ENCODE data around the gene ABCC4.

Gene ABCC4

GRCh38 chr13:95255072-95255732 lies 46.0 kb downstream of the ABCC4 start:
- no peak for DNase-seq

- no peak for DNase-seq
Measured at GRCh38 chr13:95254339-95254738, 46.9 kb downstream of the ABCC4 start.

GRCh38 chr13:95253033-95253432 lies 48.2 kb downstream of the ABCC4 start:
- DNase-seq: no peak

GRCh38 chr13:95251641-95252040 lies 49.6 kb downstream of the ABCC4 start:
- DNase-seq: no peak

DNA sequence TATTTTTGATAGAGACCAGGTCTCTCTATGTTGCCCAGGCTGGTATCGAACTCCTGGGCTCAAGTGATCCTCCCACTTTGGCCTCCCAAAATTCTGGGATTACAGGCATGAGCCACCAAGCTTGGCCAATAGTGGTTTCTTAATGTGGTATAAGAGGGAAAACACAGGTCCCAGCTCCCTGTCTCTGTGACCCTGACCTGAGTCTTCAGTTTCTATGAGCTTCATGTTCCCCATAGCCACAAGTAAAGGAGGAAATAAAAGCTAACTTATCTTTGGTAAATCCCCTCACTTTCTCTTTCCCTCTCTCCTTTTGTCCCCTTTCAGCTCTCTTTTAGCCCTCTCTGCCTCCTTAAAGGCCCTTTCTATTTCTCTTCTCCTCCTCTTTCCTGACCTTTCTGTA lies 50.3 kb downstream of the ABCC4 start:
- no peak for DNase-seq

DNA sequence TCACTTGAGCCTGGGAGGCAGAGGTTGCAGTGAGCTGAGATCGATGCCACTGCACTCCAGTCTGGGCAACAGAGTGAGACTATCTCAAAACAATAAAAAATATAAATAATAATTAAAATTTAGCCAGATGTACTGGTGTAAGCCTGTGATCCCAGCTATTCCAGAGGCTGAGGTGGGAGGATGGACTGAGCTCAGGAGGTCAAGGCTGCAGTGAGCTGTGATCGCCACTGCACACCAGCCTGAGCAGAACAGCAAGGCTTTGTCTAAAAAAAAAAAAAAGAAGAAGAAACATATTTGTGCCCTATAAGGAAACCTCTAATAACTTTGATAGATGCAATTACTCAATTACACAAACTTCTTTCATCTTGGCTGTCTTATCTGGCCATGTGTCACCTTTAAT lies 52.3 kb downstream of the ABCC4 start:
- no peak for DNase-seq

- DNase-seq: no peak
Measured at GRCh38 chr13:95247852-95248251, 53.4 kb downstream of the ABCC4 start.

DNA sequence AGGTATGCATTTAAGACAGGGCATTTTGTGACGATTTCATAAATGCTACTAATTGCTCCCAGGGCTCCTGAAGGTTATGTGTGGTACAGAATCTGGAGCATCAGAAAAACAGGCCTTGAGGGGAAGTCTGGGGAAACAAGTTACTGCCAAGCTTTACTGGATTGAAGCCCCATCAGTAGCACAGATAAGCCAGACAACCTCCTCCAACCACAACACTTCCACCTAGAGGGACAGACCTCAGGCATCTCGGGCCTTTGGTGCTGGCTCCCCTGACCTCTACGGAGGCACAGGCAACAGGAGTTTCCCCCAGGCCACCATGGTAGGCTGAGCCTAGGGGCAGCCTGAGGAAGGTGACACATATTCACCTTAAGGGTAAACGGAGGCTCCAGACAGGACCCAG lies 54.1 kb downstream of the ABCC4 start:
- DNase-seq: no peak

DNA sequence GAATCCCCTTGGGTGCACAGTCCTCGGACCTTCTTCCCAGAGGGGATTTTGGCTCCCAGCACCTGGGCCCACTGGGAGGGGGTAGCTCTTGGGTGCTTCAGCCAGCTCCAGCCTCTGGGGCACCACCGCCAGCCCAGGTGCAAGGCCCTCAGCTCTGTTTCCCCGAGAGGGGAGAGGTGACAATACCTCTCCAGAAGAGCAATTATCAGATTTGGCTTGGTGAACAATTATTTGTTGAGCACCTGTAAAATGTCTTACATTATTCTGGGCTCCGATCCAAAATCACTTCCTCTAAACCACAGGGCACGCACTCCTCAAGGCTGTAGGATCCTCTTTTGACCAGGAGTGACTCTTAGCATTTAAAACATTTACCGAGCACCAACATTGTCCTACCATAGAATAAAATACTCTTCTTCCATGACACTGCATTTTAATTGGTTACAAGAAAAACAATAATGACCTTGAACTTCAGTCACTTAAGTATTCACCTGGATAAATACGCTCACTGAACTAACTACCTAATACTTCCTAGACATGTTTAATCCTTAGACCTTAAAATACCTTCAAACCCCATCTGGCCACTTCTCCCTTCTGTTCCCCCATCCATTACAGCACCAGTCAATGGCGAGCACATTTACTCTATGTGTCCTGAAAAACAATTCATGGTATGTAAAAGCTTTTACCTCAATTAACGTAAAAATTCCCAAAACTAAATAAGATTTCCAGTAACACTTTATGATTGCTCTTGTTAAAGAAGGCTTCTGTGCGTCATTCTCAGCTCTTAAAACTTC lies 54.8 kb downstream of the ABCC4 start:
- peak; percentile 47 for DNase-seq

DNA sequence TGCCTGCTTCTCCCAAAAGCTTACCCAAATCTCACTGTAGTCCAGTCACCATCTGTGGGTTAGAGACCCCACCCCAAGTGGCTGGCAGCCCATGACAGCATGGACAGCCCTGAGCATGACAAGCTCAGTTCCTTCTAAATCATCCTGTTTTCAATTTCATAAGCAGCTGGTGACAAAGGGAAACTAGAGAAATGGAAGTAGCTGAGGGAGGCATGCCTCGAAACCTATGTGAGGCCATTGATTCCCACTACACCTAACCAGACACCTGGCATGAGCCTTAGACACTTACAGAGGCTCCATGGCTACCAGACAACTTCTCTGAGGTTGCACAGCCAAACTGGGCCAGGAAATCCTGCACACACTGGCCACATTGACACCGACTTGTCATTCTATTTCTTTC lies 56.2 kb downstream of the ABCC4 start:
- DNase-seq: no peak

DNA sequence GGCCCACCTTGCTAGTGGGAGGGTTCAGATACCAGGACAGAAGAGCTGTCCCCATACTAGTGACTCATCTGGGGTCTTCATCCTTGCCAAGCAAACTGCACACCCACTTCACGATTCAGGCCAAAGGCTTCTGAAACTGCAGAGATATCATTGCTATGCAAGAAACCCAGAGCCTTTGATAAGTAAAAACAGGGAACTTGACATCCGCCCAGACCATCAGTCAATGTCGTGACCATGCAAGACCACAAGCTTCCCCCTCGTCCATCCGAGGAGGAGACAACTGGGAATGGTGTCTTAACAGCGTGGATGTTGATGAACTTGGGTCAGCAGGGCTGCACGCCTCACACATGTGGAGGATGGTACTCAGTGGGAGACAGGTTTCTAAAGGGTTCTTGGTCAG lies 58.0 kb downstream of the ABCC4 start:
- no peak for DNase-seq

DNA sequence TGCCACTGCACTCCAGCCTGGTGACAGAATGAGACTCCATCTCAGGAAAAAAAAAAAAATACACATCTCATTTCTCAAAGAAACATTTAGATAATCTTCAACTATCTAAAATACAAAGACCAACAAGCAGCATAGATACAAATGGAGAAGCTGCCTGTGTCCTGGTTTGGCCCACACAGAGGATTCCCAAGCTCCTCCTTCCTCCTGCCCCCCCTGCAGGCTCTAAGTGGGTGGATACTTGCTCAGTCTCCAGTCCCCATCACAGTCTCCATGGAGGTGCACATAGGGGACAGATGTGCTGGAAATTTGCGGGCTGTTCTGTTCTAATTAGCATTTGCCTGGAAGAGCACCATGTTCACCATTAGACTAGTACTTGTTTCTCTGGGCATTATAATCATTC lies 59.9 kb downstream of the ABCC4 start:
- DNase-seq: no peak

DNA sequence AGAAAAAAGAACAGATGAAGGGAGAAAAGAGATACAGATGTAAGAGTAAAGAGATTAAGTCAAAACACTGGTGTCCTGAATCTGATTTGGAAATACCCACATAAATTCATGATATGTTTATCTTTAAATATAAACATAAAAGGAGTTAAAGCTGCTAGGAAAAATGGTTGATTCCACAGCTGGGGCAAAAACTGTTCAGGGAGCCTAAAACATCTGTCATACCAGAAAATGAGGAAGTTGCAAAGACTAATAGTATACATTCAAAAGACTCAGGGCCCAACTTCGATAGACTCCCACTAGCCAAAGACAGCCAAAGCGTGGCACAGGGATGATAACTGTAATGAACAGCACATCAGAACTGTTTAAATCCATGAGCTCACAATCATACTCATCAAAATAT lies 62.0 kb downstream of the ABCC4 start:
- no peak for DNase-seq

- no peak for DNase-seq
Measured at GRCh38 chr13:95237310-95237870, 63.9 kb downstream of the ABCC4 start.

DNA sequence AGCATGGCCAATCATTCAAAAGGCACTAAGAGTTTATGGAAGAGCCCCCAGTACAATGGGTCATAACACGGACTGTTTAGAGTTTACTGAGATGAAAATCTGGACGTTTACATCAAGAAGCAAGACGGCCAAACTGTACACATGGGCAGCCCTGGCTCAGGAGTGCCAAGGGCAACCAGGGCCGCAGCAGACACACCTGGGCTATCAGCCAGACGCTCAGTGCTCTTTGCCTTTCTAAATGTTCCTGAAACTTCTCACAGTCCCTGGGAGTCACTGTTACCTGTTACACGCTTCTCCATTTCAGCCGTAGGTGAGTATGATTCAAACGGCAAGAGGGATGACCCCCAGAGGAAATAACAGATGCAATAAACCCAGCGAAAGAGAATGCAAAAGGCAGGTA lies 64.5 kb downstream of the ABCC4 start:
- DNase-seq: no peak

GRCh38 chr13:95235974-95236373 lies 65.3 kb downstream of the ABCC4 start:
- peak; percentile 13 for DNase-seq

GRCh38 chr13:95235199-95235756 lies 66.0 kb downstream of the ABCC4 start:
- no peak for DNase-seq

DNA sequence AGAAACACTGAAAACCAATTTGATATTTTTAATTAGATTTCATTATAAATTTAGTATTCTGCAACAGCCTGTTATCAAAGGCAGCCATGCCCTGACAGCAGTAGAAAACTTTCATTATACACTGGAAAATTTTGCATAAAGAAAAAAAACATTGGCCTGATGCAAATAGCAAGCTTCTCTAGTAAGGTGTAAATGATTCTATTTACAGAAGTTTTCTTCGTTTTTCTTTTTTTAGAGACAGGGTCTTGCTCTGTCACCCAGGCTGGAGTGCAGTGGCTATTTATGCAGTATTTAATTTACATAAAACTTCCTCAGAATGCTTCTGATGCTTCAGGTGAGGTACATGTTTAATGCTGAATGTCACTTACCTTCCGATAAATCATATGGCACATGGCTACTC lies 67.0 kb downstream of the ABCC4 start:
- no peak for DNase-seq

DNA sequence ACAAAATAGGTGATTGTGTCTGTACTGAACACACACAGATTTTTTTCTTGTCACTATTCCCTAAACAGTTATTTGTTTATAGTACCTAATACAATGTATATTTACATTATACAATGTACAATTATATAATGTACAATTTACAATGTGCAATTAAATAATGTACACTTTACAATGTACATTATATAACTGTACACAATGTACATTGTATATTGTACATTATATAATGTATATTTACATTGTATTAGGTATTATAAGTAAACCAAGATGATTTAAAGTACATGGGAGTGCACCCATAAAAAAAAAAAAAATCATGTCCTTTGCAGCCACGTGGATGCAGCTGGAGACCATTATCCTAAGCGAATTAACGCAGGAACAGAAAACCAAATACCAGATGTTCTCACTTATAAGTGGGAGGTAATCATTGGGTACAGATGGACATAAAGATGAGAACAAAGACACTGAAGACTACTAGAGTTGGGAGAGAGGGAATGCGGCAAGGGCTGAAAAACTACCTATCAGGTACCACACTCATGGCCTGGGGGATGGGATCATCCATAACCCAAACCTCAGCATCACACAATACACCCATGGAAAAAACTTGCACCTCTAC lies 68.1 kb downstream of the ABCC4 start:
- DNase-seq: no peak

GRCh38 chr13:95231393-95231792 lies 69.9 kb downstream of the ABCC4 start:
- DNase-seq: no peak

GRCh38 chr13:95229855-95230254 lies 71.4 kb downstream of the ABCC4 start:
- DNase-seq: no peak

DNA sequence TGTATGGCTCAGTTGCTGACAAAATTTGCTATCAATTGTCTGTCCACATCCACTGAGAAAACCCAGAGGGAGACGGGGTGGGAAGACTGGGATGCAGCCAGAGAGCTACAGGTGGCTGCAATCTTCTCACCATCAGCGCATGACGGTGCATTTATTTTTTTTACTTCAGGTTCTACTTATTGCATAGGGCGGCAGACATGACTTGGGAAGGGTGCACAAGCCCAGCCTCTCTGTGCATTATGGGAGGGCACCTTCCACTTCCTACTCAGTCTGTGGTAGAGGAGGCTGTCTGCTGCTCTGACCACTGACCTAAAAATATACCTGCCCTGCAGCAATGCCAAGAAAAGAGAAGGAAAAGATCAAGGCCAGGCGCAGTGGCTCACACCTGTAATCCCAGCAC lies 73.1 kb downstream of the ABCC4 start:
- no peak for DNase-seq

GRCh38 chr13:95226932-95227695 lies 74.1 kb downstream of the ABCC4 start:
- DNase-seq: no peak

Data from SHP77 treated with DMSO at 0.1 percent for 48 hours (cell line).